ENCODE data around the gene DIP2A.
"Not testable (repeated sequence)": the region's sequence is repeated elsewhere in the genome, so short reads cannot be mapped to it uniquely, and the experiment has no call there.

Gene DIP2A

GRCh38 chr21:46557919-46558392, 99.3 kb downstream of the DIP2A start:
- DNase-seq = no peak

GRCh38 chr21:46559291-46559983, 100.7 kb downstream of the DIP2A start:
- DNase-seq = no peak

- no peak for DNase-seq
These were observed 102.1 kb downstream of the DIP2A start for GRCh38 chr21:46560568-46561444.

- no peak for DNase-seq
These were observed 102.9 kb downstream of the DIP2A start for GRCh38 chr21:46561445-46562090.

- DNase-seq = no peak
These were observed 103.8 kb downstream of the DIP2A start for GRCh38 chr21:46562472-46562871.

GRCh38 chr21:46562964-46563607, 104.4 kb downstream of the DIP2A start:
- DNase-seq = no peak

- DNase-seq = no peak
These were observed 105.7 kb downstream of the DIP2A start for GRCh38 chr21:46564391-46564790.

- DNase-seq = no peak
These were observed 108.7 kb downstream of the DIP2A start for GRCh38 chr21:46567348-46567747.

- no peak for DNase-seq
These were observed 109.9 kb downstream of the DIP2A start for GRCh38 chr21:46568562-46568961.

- no peak for DNase-seq
These were observed 110.4 kb downstream of the DIP2A start for GRCh38 chr21:46569081-46569480.

GRCh38 chr21:46570119-46570518, 111.4 kb downstream of the DIP2A start:
- no peak for DNase-seq

GRCh38 chr21:46570631-46571030, 111.9 kb downstream of the DIP2A start:
- no peak for DNase-seq

- DNase-seq = no peak
These were observed 114.2 kb downstream of the DIP2A start for GRCh38 chr21:46572850-46573249.

- not testable (repeated sequence) for DNase-seq
These were observed 119.1 kb downstream of the DIP2A start for GRCh38 chr21:46577786-46578185.

- not testable (repeated sequence) for DNase-seq
These were observed 120.7 kb downstream of the DIP2A start for GRCh38 chr21:46579394-46579793.

- no peak for DNase-seq
These were observed 123.2 kb downstream of the DIP2A start for GRCh38 chr21:46581780-46582307.

- DNase-seq = no peak
These were observed 126.7 kb downstream of the DIP2A start for GRCh38 chr21:46585191-46585953.

- DNase-seq = no peak
These were observed 135.6 kb downstream of the DIP2A start for GRCh38 chr21:46594276-46594675.

- no peak for DNase-seq
These were observed 137.5 kb downstream of the DIP2A start for GRCh38 chr21:46596201-46596600.

- no peak for DNase-seq
These were observed 138.3 kb downstream of the DIP2A start for GRCh38 chr21:46597031-46597430.

- no peak for DNase-seq
These were observed 139.2 kb downstream of the DIP2A start for GRCh38 chr21:46597896-46598343.

All from NCI-H146 (cell line).